ENCODE data around the gene SLC7A8.

SLC7A8 gene

GRCh38 chr14:23154964-23155587 is 28.4 kb downstream of the SLC7A8 start:
- DNase-seq: no peak

- no peak for DNase-seq
Observed at GRCh38 chr14:23153851-23154796, 29.3 kb downstream of the SLC7A8 start.

GRCh38 chr14:23151342-23151741 is 32.1 kb downstream of the SLC7A8 start:
- no peak for DNase-seq

GRCh38 chr14:23149745-23150144 is 33.7 kb downstream of the SLC7A8 start:
- no peak for DNase-seq

GRCh38 chr14:23148591-23149249 is 34.7 kb downstream of the SLC7A8 start:
- DNase-seq: no peak

- no peak for DNase-seq
Observed at GRCh38 chr14:23147676-23148075, 35.8 kb downstream of the SLC7A8 start.

GRCh38 chr14:23146980-23147379 is 36.5 kb downstream of the SLC7A8 start:
- DNase-seq: no peak

GRCh38 chr14:23146351-23146910 is 37.0 kb downstream of the SLC7A8 start:
- no peak for DNase-seq

- no peak for DNase-seq
Observed at GRCh38 chr14:23145794-23146350, 37.6 kb downstream of the SLC7A8 start.

GRCh38 chr14:23143911-23144310 is 39.5 kb downstream of the SLC7A8 start:
- DNase-seq: no peak

GRCh38 chr14:23142826-23143225 is 40.6 kb downstream of the SLC7A8 start:
- DNase-seq: no peak

GRCh38 chr14:23141706-23142444 is 41.6 kb downstream of the SLC7A8 start:
- DNase-seq: no peak

GRCh38 chr14:23140371-23140770 is 43.1 kb downstream of the SLC7A8 start:
- DNase-seq: no peak

- DNase-seq: no peak
Observed at GRCh38 chr14:23139874-23140273, 43.6 kb downstream of the SLC7A8 start.

- no peak for DNase-seq
Observed at GRCh38 chr14:23137813-23138535, 45.5 kb downstream of the SLC7A8 start.

GRCh38 chr14:23137192-23137812 is 46.2 kb downstream of the SLC7A8 start:
- DNase-seq: no peak

GRCh38 chr14:23136566-23137133 is 46.8 kb downstream of the SLC7A8 start:
- no peak for DNase-seq

- DNase-seq: no peak
Observed at GRCh38 chr14:23132970-23133369, 50.5 kb downstream of the SLC7A8 start.

- DNase-seq: no peak
Observed at GRCh38 chr14:23131482-23131881, 52.0 kb downstream of the SLC7A8 start.

- DNase-seq: no peak
Observed at GRCh38 chr14:23130871-23131270, 52.6 kb downstream of the SLC7A8 start.
